Heart left ventricle (tissue), 16 donors: Measurements from ENCODE around the gene HDAC7. TPM values are rescaled to one million over a fixed set of nuclear protein-coding genes. Genes with fewer than 3 reads are reported as not detected.
A peak's percentile ranks its signal among the peaks of the same experiment; 100 is the strongest.

Experiments used
- ATAC-seq, 4 donors: fragments of 200-7000 bp; cut with Tn5 transposase; one replicate each; pipeline ENCODE4 v1.9.1; 2020 to 2022; ENCODE audit warnings: moderate library complexity in 4 of 4, mild to moderate bottlenecking in 3 of 4, moderate number of reproducible peaks in 1 of 4
- DNase-seq, 5 donors: peaks; one replicate each; pipeline ENCODE4 v3.0.0-alpha.2; 2020
- H3K27ac ChIP-seq, 12 donors: fragments of 200-600 bp; sonication (generic) in 4 of 12; one replicate each; pipeline versions ENCODE4 v1.5.0 to v1.8.0; 2016 to 2022; ENCODE audit warnings: mild to moderate bottlenecking in 2 of 12
- H3K27me3 ChIP-seq, 9 donors: fragments of 200-600 bp; sonication (generic) in 2 of 9; one replicate each; pipeline versions ENCODE4 v1.5.1 to v1.8.0; 2016 to 2022; ENCODE audit warnings: mild to moderate bottlenecking in 3 of 9
- H3K36me3 ChIP-seq, 9 donors: fragments of 200-600 bp; sonication (generic) in 2 of 9; one replicate each; pipeline versions ENCODE4 v1.5.0 to v1.8.0; 2018 to 2022; ENCODE audit warnings: mild to moderate bottlenecking in 2 of 9
- H3K4me1 ChIP-seq, 12 donors: fragments of 200-600 bp; sonication (generic) in 4 of 12; one replicate each; pipeline versions ENCODE4 v1.5.0 to v1.8.0; 2016 to 2022; ENCODE audit warnings: mild to moderate bottlenecking in 3 of 12
- H3K4me3 ChIP-seq, 12 donors: fragments of 200-600 bp; sonication (generic) in 4 of 12; one replicate each; pipeline versions ENCODE4 v1.5.0 to v1.8.0; 2017 to 2022; ENCODE audit warnings: mild to moderate bottlenecking in 9 of 12, moderate library complexity in 4 of 12
- H3K9me3 ChIP-seq, 12 donors: fragments of 200-600 bp; sonication (generic) in 4 of 12; one replicate each; pipeline versions ENCODE4 v1.5.0 to v1.8.0; 2016 to 2022; ENCODE audit warnings: mild to moderate bottlenecking in 1 of 12
- CTCF ChIP-seq, 12 donors: fragments of 200-600 bp; sonication (generic) in 4 of 12; IDR thresholded peaks; one replicate each; pipeline versions ENCODE4 v1.5.0 to v1.8.0; 2018 to 2022; ENCODE audit warnings: antibody characterized with exemption in 12 of 12, mild to moderate bottlenecking in 5 of 12
- POLR2A ChIP-seq, 2 donors: fragments of 450-650 bp; IDR thresholded peaks; one replicate each; pipeline ENCODE4 v1.6.1; 2017; ENCODE audit warnings: antibody characterized with exemption in 2 of 2, mild to moderate bottlenecking in 2 of 2, moderate library complexity in 2 of 2
- WGBS, 4 donors: extraction: QIAGEN DNeasy Blood & Tissue Kit in 2 of 4; methylation state at CpG; one replicate each; pipeline versions ENCODE4 v1.1.5 to v1.1.7; 2013 to 2018; 5-methylcytosine and 5-hydroxymethylcytosine counted together
- intact Hi-C, 10 donors: fragments of 100-400 bp; cut with DNase I; formaldehyde crosslinking; loops; one replicate each; pipeline versions ENCODE4 v1.11.1 to v1.14.2; 2022
- polyA plus RNA-seq, 2 donors: library from polyadenylated mRNA; stranded (reverse); fragments of 200-250 nt; gene quantifications; one replicate each; pipeline ENCODE4 v1.2.3, GENCODE V29; 2013
- total RNA-seq, 9 donors: library from RNA; depleted of rRNA in 2 of 9; stranded (reverse); fragments of >200 nt in 2 of 9; fragmentation: NEBNext Ultra II Directional in 3 of 9; extraction: Animal tissue kit (Norgen Biotek cat#: 25700) in 3 of 9; gene quantifications; one replicate each; pipeline versions ENCODE4 v1.1.0 to v1.2.4, GENCODE V29; 2016 to 2023
- donor health status: ischemic (EF 13 %, LVEDD 7.1; RV severe dilation, severe dysfunction).
- donor health status: healthy with polysubstance abuse.
- donor health status: DM: no; HTN: yes; CAD: no.
- donor health status: DM: no; HTN: no; CAD: no.
- donor health status: ischemic (EF 25% LVEDD 6.9; RV normal size, moderate dysfunction).
- donor health status: ischemic (EF 25% LVEDD 5.7; RV mildly dilated, moderate dysfunction).
- donor health status: healthy.
- donor health status: DM: yes; HTN: yes; CAD: no.
- donor health status: ischemic (EF 35%, LVEDD 5.7; RV mildly dilated, moderate dysfunction).
- donor health status: nonischemic (EF 11% LVEDD 7.7; RV severe dilation, severe dysfunction).
- donor health status: DM: yes; HTN: yes; CAD: no.
- donor health status: PGD.
- donor health status: ischemic (EF 29% LVEDD 5.4; RV normal size, mild dysfunction).
- donor health status: nonischemic (EF 23%, LVEDD 6.1; RV moderate dilation, normal function).

HDAC7 gene
- total and polyA plus RNA-seq, 11 donors, result 27.4 to 63.0 (median 39.3) TPM

GRCh38 chr12:47840571-47840970, 20.9 kb upstream of the HDAC7 start:
- WGBS, 4 donors, result 93 to 100% (median 97%) methylated on average over 1 of the region's 1 CpG
- no peak overlapping the region for H3K27ac ChIP-seq

GRCh38 chr12:47839214-47839876, 19.6 kb upstream of the HDAC7 start:
- WGBS, 4 donors, result 85 to 94% (median 87%) methylated on average over 6 to 8 of the region's 8 CpGs
- no peak overlapping the region for H3K27ac ChIP-seq
- TF ChIP-seq CTCF (IDR thresholded peaks at IDR 0.05) (no peak), POLR2A (IDR thresholded peaks at IDR 0.05) (no peak)
- no peaks in the 10 kb centered on the region for H3K9me3 ChIP-seq
- ATAC-seq (no peak), DNase-seq (no peak)
- no peak overlapping the region for H3K4me3 ChIP-seq
- no peaks in the 10 kb centered on the region for H3K36me3 ChIP-seq
- peaks cover 0 to 26% (median 11%) of the 10 kb centered on the region in 12 donors for H3K4me1 ChIP-seq
- intact Hi-C loops, result loop anchor here (2.0 to 10.0 kb wide), 12 partner anchors 37 to 189 kb away; partner anchors contain the start of gene SLC48A1 (in 1 of the 10)
- H3K27me3 ChIP-seq, result no peaks in the 10 kb centered on the region

More at GRCh38 chr12:47840571-47840970, 20.9 kb upstream of the HDAC7 start:
- ATAC-seq (no peak), DNase-seq (no peak)
- Histone ChIP-seq H3K4me3 (no peak overlapping the region), H3K4me1 (peaks cover 0 to 22% (median 11%) of the 10 kb centered on the region in 12 donors), H3K27me3 (no peaks in the 10 kb centered on the region), H3K36me3 (peaks cover 0 to under 1% (median 0%) of the 10 kb centered on the region in 9 donors), H3K9me3 (no peaks in the 10 kb centered on the region)
- intact Hi-C loops, result loop anchor here in 1 of 10 donors (2.0 kb wide), 1 partner anchor 128 kb away; no protein-coding TSS in a partner anchor
- TF ChIP-seq CTCF (IDR thresholded peaks at IDR 0.05) (no peak), POLR2A (IDR thresholded peaks at IDR 0.05) (no peak)

GRCh38 chr12:47838286-47838931, 18.7 kb upstream of the HDAC7 start:
- no peak for DNase-seq
- 37 to 53% (median 43%) methylated on average over 6 to 10 of the region's 10 CpGs for WGBS, 4 donors
- intact Hi-C loops, result loop anchor here (1.0 to 10.0 kb wide), 14 partner anchors 36 to 188 kb away; partner anchors contain the start of gene SLC48A1 (in 1 of the 10)
- H3K27ac ChIP-seq, result peak overlapping the region in 1 of 12 donors; percentile 36
- ATAC-seq, result peak; percentile 31 to 63 (median 42)
- no peaks in the 10 kb centered on the region for H3K9me3 ChIP-seq
- no peaks in the 10 kb centered on the region for H3K36me3 ChIP-seq
- no peak overlapping the region for H3K4me3 ChIP-seq
- H3K27me3 ChIP-seq, result no peaks in the 10 kb centered on the region
- peaks cover 0 to 30% (median 11%) of the 10 kb centered on the region in 12 donors for H3K4me1 ChIP-seq
- peak; percentile 55 to 78 (median 70) for TF ChIP-seq CTCF (IDR thresholded peaks at IDR 0.05)
- TF ChIP-seq POLR2A (IDR thresholded peaks at IDR 0.05), result no peak
